Neutrophil (primary cell): ENCODE measurements around the gene ACSL1.
"Not testable (repeated sequence)": the region's sequence is repeated elsewhere in the genome, so short reads cannot be mapped to it uniquely, and the experiment has no call there.

Experiments used
- H3K27ac ChIP-seq: fragments of 200-600 bp; sonication (generic); 2 replicates; pipeline ENCODE4 v1.5.1; 2016; ENCODE audit warnings: mild to moderate bottlenecking, moderate library complexity
- H3K27me3 ChIP-seq: fragments of 200-600 bp; sonication (generic); 2 replicates; pipeline ENCODE4 v1.6.0; 2016; ENCODE audit warnings: mild to moderate bottlenecking
- H3K36me3 ChIP-seq: fragments of 200-600 bp; sonication (generic); 2 replicates; pipeline ENCODE4 v1.5.1; 2017
- H3K4me1 ChIP-seq, 2 experiments: fragments of 200-600 bp in 1 of 2; sonication (generic) in 1 of 2; 1 replicate in 1 of 2; 2 replicates in 1 of 2; pipeline versions ENCODE4 v1.5.1 to v1.6.1; 2013 to 2016; ENCODE audit warnings: low read depth in 1 of 2, low read length in 1 of 2, mild to moderate bottlenecking in 1 of 2, moderate library complexity in 1 of 2; ENCODE audit not compliant: control insufficient read depth in 1 of 2, insufficient read depth in 1 of 2
- H3K4me3 ChIP-seq, 2 experiments: fragments of 200-600 bp in 1 of 2; sonication (generic) in 1 of 2; 1 replicate in 1 of 2; 2 replicates in 1 of 2; pipeline ENCODE4 v1.5.1; 2013 to 2016; ENCODE audit warnings: low read depth in 1 of 2, low read length in 1 of 2, mild to moderate bottlenecking in 1 of 2, moderate library complexity in 1 of 2
- H3K9me3 ChIP-seq: fragments of 200-600 bp; sonication (generic); 2 replicates; pipeline ENCODE4 v1.5.1; 2016
- TF ChIP-seq, protein P1 (sequence below): fragments of 200-600 bp; sonication (generic); IDR thresholded peaks from 2 replicates; pipeline ENCODE4 v1.5.1; 2016; ENCODE audit warnings: antibody characterized with exemption

Gene ACSL1

DNA sequence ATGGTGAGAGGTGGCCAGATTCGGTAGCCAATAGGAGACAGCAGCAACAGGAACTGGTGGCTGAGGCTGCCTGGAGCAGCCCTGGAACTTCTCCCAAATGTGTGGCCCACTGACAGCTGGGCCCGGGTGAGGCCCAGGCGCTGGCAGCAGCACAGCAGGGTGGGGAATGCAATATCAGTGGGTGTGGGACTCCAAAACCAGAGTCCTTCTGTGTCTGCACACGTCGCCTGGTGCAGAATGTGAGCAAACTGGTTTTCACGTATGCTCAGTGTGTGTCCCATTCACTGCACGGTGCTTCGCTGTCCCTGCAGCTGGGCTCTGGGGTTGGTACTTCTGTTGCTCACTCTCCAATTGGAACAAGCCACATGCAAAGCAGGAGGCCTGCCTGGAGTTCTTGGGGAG, 77.5 kb downstream of the ACSL1 start:
- Histone ChIP-seq H3K4me3 (no peak overlapping the region), H3K4me1 (peaks cover 26 to 30% of the 10 kb centered on the region in 2 experiments), H3K9me3 (no peaks in the 10 kb centered on the region), H3K27ac (no peak overlapping the region), H3K36me3 (peaks cover 16% of the 10 kb centered on the region), H3K27me3 (no peaks in the 10 kb centered on the region)
- TF ChIP-seq, protein P1, sequence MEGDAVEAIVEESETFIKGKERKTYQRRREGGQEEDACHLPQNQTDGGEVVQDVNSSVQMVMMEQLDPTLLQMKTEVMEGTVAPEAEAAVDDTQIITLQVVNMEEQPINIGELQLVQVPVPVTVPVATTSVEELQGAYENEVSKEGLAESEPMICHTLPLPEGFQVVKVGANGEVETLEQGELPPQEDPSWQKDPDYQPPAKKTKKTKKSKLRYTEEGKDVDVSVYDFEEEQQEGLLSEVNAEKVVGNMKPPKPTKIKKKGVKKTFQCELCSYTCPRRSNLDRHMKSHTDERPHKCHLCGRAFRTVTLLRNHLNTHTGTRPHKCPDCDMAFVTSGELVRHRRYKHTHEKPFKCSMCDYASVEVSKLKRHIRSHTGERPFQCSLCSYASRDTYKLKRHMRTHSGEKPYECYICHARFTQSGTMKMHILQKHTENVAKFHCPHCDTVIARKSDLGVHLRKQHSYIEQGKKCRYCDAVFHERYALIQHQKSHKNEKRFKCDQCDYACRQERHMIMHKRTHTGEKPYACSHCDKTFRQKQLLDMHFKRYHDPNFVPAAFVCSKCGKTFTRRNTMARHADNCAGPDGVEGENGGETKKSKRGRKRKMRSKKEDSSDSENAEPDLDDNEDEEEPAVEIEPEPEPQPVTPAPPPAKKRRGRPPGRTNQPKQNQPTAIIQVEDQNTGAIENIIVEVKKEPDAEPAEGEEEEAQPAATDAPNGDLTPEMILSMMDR = no peak

- peak overlapping the region in 1 of 2 experiments; percentile 36 for H3K4me3 ChIP-seq
- H3K27ac ChIP-seq = peak overlapping the region; percentile 82
- H3K36me3 ChIP-seq = peaks cover 6% of the 10 kb centered on the region
- no peaks in the 10 kb centered on the region for H3K27me3 ChIP-seq
- H3K9me3 ChIP-seq = no peaks in the 10 kb centered on the region
- TF ChIP-seq, protein P1 = no peak
- peaks cover 26 to 30% of the 10 kb centered on the region in 2 experiments for H3K4me1 ChIP-seq
Measured at GRCh38 chr4:184747034-184747830, 78.5 kb downstream of the ACSL1 start.

GRCh38 chr4:184745831-184746795, 79.7 kb downstream of the ACSL1 start:
- H3K27ac ChIP-seq = peak overlapping the region; percentile 82
- peak overlapping the region; percentile 12 to 36 for H3K4me3 ChIP-seq
- no peaks in the 10 kb centered on the region for H3K36me3 ChIP-seq
- H3K4me1 ChIP-seq = peaks cover 26 to 30% of the 10 kb centered on the region in 2 experiments
- no peaks in the 10 kb centered on the region for H3K9me3 ChIP-seq
- no peaks in the 10 kb centered on the region for H3K27me3 ChIP-seq
- TF ChIP-seq, protein P1 = no peak

DNA sequence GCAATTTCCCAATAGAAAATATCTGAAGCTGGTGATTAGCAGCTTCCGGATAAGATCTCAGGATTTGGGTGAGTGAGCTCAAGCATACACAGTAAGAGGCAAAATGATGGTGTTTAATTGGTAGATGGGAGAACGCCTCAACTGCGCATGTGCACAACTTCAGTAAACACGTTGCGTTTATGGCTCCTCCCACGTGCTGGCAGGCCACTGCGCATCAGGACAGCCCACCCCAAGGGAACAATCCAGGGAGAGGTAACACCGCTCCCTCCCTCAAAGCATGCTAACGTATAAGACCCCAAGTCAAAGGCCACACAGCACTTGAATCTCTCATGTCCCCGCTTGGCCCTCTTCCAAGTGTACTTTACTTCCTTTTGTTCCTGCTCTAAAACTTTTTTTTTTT, 81.5 kb downstream of the ACSL1 start:
- Histone ChIP-seq H3K4me3 (no peak overlapping the region), H3K27me3 (no peaks in the 10 kb centered on the region), H3K9me3 (no peaks in the 10 kb centered on the region), H3K4me1 (peaks cover 42 to 45% of the 10 kb centered on the region in 2 experiments), H3K36me3 (no peaks in the 10 kb centered on the region), H3K27ac (no peak overlapping the region)
- TF ChIP-seq, protein P1 = no peak

DNA sequence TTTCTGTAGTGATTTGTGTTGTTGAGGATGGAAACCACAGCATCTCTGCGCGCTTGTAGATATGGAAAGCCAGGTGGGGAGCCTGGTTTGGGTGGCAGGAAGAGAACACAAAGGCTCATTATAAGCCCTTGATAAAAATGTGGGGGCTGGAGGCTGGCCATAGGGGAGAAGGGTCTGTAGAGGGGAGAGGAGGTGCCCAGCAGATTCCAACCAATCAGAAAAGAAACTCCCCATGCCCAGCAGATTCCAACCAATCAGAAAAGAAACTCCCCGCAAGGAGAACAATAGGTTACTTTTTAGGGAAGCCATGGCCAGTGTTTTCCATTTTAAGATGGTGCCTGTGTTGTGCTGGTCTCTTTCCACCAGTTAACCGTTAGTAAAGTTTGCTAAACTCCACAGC, 82.1 kb downstream of the ACSL1 start:
- H3K9me3 ChIP-seq = no peaks in the 10 kb centered on the region
- TF ChIP-seq, protein P1 = no peak
- H3K27me3 ChIP-seq = no peaks in the 10 kb centered on the region
- H3K4me1 ChIP-seq = peaks cover 44 to 51% of the 10 kb centered on the region in 2 experiments
- no peak overlapping the region for H3K27ac ChIP-seq
- H3K36me3 ChIP-seq = no peaks in the 10 kb centered on the region
- H3K4me3 ChIP-seq = no peak overlapping the region

- not testable (repeated sequence) for H3K27me3 ChIP-seq, H3K4me3 ChIP-seq, H3K36me3 ChIP-seq, H3K9me3 ChIP-seq, H3K27ac ChIP-seq
- peaks cover 30 to 36% of the 10 kb centered on the region in 2 experiments for H3K4me1 ChIP-seq
Measured at GRCh38 chr4:184741651-184742050, 84.1 kb downstream of the ACSL1 start.
